ENCODE measurements around the gene PSMD1. TPM values are rescaled to one million over a fixed set of nuclear protein-coding genes. Genes with fewer than 3 reads are reported as not detected.

PSMD1 gene
- polyA plus RNA-seq, 1 donor from 2014 or later, result 83.8 TPM

DNA sequence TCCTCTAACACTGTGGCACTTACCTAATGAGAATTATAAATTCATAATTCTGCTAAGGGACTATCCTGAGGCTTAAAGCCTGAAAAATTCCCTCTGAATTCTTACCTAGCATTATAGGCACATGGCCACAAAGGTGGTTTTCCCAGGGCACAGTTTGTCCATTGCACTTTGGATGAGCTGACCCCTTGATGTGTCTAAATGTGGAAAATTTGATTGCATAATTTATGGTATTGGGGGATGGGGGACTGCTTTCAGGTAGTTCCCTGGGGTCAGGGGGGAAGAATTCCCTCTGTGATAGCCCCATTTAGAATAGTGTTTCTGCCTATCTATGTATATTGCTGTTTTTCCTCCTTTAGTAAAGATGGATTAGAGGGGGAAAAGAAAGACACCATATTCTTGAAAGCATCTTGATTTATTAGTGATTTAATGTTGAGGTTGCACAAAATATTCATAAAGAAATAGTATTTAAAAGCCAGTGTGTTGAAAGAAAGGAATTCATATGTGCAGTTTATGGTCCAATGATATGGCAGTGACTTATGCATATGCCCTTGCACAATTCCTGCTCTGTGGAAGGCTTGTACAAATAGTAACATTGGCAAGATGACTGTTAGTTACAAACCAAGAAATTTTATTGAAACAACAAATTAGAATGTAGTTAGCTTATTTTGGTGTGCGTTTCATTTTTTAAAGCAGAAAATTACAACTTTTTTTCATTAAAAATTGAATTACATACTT lies 76.9 kb downstream of the PSMD1 start:
- Histone ChIP-seq H3K9me3 (ENCODE audit: low read length) (no peaks in the 10 kb centered on the region), H3K4me2 (ENCODE audit: low read length) (no peak overlapping the region), H3K36me3 (ENCODE audit: insufficient read depth, low read length) (no peaks in the 10 kb centered on the region), H3F3A (ENCODE audit: insufficient read depth, low read length, poor library complexity, severe bottlenecking) (no peaks in the 10 kb centered on the region), H4K20me1 (ENCODE audit: insufficient read depth) (no peaks in the 10 kb centered on the region), H3K27me3 (ENCODE audit: insufficient read depth, low read depth, low read length) (no peaks in the 10 kb centered on the region), H3K27ac (ENCODE audit: low read length) (no peak overlapping the region), H3K9me2 (ENCODE audit: insufficient read depth, low read length) (no peaks in the 10 kb centered on the region), H3K9ac (ENCODE audit: low read length) (no peak overlapping the region), H3K4me3 (ENCODE audit: low read length) (no peak overlapping the region), H2AFZ (ENCODE audit: low read depth, low read length) (no peak overlapping the region), H3K79me2 (replicated peaks; ENCODE audit: insufficient read depth, low read length) (no peaks in the 10 kb centered on the region)
- TF ChIP-seq RAD21 (conservative IDR thresholded peaks at IDR 0.05) (no peak), TAF1 (IDR thresholded peaks at IDR 0.05; ENCODE audit: low read depth) (no peak), EZH2 (IDR thresholded peaks at IDR 0.05; ENCODE audit: borderline replicate concordance, insufficient read depth, low read length, poor library complexity, severe bottlenecking) (no peak), POLR2AphosphoS5 (IDR thresholded peaks at IDR 0.05) (no peak), SMC3 (conservative IDR thresholded peaks at IDR 0.05; ENCODE audit: poor library complexity) (no peak), EP300 (conservative IDR thresholded peaks at IDR 0.05; ENCODE audit: poor library complexity, severe bottlenecking) (no peak)

DNA sequence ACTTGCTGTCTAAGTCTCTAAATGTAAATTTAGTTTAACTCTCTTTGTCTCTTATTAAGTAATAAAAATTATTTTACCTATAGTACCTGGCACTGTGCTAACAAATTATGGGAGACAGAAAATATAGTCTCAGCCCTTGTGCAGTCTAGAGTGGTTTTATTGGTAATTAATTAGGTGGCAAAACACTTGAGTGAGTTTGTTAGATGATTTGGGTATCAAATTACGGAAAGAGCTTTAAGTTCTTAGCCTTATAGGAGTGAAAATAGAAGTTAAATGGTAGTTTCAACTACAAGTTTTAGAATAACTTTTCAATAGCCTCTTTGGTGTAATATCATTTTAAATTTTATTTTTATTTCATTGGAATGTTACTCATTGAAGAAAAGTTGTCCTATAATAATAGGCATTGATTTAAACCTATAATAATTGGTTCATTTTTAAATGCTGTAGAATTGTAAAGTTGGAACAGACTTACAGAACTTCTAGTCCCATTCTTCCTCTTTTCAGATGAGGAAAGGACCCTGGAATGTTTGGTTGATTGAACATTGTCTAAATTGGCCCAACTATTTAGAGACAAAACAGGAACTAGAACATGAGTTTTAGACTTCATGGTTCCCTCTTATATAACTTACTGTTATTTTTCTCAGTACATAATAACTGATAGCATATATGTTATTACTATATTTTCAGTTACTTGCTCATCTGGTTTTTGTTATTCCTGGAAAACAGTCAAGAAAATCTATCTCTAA lies 78.4 kb downstream of the PSMD1 start:
- H3K9me2 ChIP-seq (ENCODE audit: insufficient read depth, low read length), result no peaks in the 10 kb centered on the region

More for the DNA sequence above, 78.4 kb downstream of the PSMD1 start:
- TF ChIP-seq MXI1 (conservative IDR thresholded peaks at IDR 0.05; ENCODE audit: poor library complexity, severe bottlenecking), result no peak
- TF ChIP-seq REST (IDR thresholded peaks at IDR 0.05; ENCODE audit: borderline replicate concordance), result no peak
- TF ChIP-seq, protein P1, sequence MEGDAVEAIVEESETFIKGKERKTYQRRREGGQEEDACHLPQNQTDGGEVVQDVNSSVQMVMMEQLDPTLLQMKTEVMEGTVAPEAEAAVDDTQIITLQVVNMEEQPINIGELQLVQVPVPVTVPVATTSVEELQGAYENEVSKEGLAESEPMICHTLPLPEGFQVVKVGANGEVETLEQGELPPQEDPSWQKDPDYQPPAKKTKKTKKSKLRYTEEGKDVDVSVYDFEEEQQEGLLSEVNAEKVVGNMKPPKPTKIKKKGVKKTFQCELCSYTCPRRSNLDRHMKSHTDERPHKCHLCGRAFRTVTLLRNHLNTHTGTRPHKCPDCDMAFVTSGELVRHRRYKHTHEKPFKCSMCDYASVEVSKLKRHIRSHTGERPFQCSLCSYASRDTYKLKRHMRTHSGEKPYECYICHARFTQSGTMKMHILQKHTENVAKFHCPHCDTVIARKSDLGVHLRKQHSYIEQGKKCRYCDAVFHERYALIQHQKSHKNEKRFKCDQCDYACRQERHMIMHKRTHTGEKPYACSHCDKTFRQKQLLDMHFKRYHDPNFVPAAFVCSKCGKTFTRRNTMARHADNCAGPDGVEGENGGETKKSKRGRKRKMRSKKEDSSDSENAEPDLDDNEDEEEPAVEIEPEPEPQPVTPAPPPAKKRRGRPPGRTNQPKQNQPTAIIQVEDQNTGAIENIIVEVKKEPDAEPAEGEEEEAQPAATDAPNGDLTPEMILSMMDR (IDR thresholded peaks at IDR 0.05; ENCODE audit: poor library complexity, severe bottlenecking), result no peak
- TF ChIP-seq RAD21 (conservative IDR thresholded peaks at IDR 0.05), result no peak
- no peak for TF ChIP-seq SMC3 (conservative IDR thresholded peaks at IDR 0.05; ENCODE audit: poor library complexity)
- no peak for TF ChIP-seq POLR2AphosphoS5 (IDR thresholded peaks at IDR 0.05)
- TF ChIP-seq EZH2 (IDR thresholded peaks at IDR 0.05; ENCODE audit: borderline replicate concordance, insufficient read depth, low read length, poor library complexity, severe bottlenecking), result no peak
- TF ChIP-seq TAF1 (IDR thresholded peaks at IDR 0.05; ENCODE audit: low read depth), result no peak
- no peak for TF ChIP-seq EP300 (conservative IDR thresholded peaks at IDR 0.05; ENCODE audit: poor library complexity, severe bottlenecking)
- no peak overlapping the region for H3K4me3 ChIP-seq (ENCODE audit: low read length)
- no peaks in the 10 kb centered on the region for H3K27me3 ChIP-seq (ENCODE audit: insufficient read depth, low read depth, low read length)
- H3K36me3 ChIP-seq (ENCODE audit: insufficient read depth, low read length), result no peaks in the 10 kb centered on the region
- no peak overlapping the region for H3K4me2 ChIP-seq (ENCODE audit: low read length)
- no peaks in the 10 kb centered on the region for H3K79me2 ChIP-seq (replicated peaks; ENCODE audit: insufficient read depth, low read length)
- H3K9ac ChIP-seq (ENCODE audit: low read length), result no peak overlapping the region
- no peak overlapping the region for H2AFZ ChIP-seq (ENCODE audit: low read depth, low read length)
- H3K27ac ChIP-seq (ENCODE audit: low read length), result no peak overlapping the region
- H4K20me1 ChIP-seq (ENCODE audit: insufficient read depth), result no peaks in the 10 kb centered on the region
- H3F3A ChIP-seq (ENCODE audit: insufficient read depth, low read length, poor library complexity, severe bottlenecking), result no peaks in the 10 kb centered on the region
- no peaks in the 10 kb centered on the region for H3K9me3 ChIP-seq (ENCODE audit: low read length)
